Measurements from ENCODE around the gene CRELD1. TPM values are rescaled to one million over a fixed set of nuclear protein-coding genes. Genes with fewer than 3 reads are reported as not detected.

CRELD1 gene
- total and polyA plus RNA-seq, 2 of the 13 experiments (the other 11 are each of a cell fraction or from before 2014, with no cell fraction given): 27.1 to 61.9 TPM

GRCh38 chr3:9916346-9916733, 17.3 kb upstream of the CRELD1 start (continued):
- TF ChIP-seq POGZ (CRISPR knock-in tag; IDR thresholded peaks at IDR 0.05): 0 out of 2 replicates have a peak, but pooled peaks have one; percentile 8
- TF ChIP-seq CREB3 (CRISPR knock-in tag; IDR thresholded peaks at IDR 0.05): peak; percentile 43; the same call in 1 of the 2 replicates
- no peak for TF ChIP-seq THAP8 (CRISPR knock-in tag; IDR thresholded peaks at IDR 0.05; ENCODE audit: borderline replicate concordance)
- TF ChIP-seq MYC (CRISPR knock-in tag; IDR thresholded peaks at IDR 0.05; ENCODE audit: borderline replicate concordance): peak; percentile 42; the same call in 1 of the 2 replicates
- TF ChIP-seq MED1 (CRISPR knock-in tag; IDR thresholded peaks at IDR 0.05): no peak
- TF ChIP-seq TEF (CRISPR knock-in tag; IDR thresholded peaks at IDR 0.05): no peak
- no peak for TF ChIP-seq ATF1 (CRISPR knock-in tag; IDR thresholded peaks at IDR 0.05)
- TF ChIP-seq ZFP90 (CRISPR knock-in tag; IDR thresholded peaks at IDR 0.05; ENCODE audit: borderline replicate concordance): 0 out of 2 replicates have a peak, but pooled peaks have one; percentile 54
- TF ChIP-seq ZKSCAN5 (CRISPR knock-in tag; IDR thresholded peaks at IDR 0.05): no peak
- 0 out of 2 replicates have a peak, but pooled peaks have one; percentile 10 for TF ChIP-seq MTF2 (CRISPR knock-in tag; IDR thresholded peaks at IDR 0.05; ENCODE audit: borderline replicate concordance)
- TF ChIP-seq POLR2A (IDR thresholded peaks at IDR 0.05; ENCODE audit: insufficient read depth in 1 of 2, low read depth in 2 of 2, low read length in 2 of 2): no peak
- TF ChIP-seq STAG1 (CRISPR knock-in tag; IDR thresholded peaks at IDR 0.05): 0 out of 2 replicates have a peak, but pooled peaks have one; percentile 0
- TF ChIP-seq KIAA2018 (CRISPR knock-in tag; IDR thresholded peaks at IDR 0.05; ENCODE audit: borderline replicate concordance): no peak
